Stimulated activated CD4-positive, alpha-beta T cell treated with anti-CD3 and anti-CD28 coated beads, Interleukin-4, amount 100 ng/mL, for 24 hours (primary cell): Measurements from ENCODE around the gene PHACTR3.

Source experiments
- DNase-seq: peaks from one replicate; pipeline ENCODE4 v3.0.0-alpha.2; 2020

Gene PHACTR3

DNA sequence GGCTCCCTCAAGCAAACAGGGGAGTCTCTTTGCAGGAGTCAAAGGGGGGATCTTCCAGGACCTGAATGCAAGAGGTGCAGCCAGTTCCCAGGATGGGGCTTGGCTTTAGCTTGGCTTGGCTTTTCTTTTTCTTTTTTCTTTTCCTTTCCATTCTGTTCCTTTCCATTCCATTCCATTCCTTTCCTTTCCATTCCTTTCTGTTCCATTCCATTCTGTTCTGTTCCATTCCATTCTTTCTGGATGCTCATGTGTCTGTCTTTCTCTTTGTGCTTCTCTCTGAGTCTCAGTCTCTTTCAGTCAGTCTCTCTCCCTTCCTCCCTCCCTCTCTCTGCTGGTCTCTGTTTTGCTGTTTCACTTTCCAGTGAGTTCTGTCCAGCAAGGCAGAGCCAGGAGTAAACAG lies 163.3 kb downstream of the PHACTR3 start:
- DNase-seq: no peak

DNA sequence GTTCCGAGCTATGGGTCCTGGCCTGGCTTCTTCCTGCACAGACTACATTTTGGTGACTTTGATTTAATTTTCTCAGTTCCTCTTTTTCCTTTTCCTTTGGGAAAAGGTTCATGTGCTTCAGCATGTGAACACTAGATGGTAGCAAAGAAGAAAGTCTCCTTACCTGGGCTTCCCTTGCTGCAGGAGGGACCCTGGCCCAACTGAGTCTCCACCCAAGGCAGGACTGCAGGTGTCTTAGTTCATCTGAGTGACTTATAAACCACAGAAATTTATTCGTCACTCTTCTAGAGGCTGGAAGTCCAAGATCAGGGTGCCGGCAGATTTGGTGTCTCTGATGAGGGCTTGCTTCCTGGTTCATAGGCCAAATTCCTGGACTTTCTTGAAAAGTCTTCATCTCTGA lies 165.9 kb downstream of the PHACTR3 start:
- no peak for DNase-seq

DNA sequence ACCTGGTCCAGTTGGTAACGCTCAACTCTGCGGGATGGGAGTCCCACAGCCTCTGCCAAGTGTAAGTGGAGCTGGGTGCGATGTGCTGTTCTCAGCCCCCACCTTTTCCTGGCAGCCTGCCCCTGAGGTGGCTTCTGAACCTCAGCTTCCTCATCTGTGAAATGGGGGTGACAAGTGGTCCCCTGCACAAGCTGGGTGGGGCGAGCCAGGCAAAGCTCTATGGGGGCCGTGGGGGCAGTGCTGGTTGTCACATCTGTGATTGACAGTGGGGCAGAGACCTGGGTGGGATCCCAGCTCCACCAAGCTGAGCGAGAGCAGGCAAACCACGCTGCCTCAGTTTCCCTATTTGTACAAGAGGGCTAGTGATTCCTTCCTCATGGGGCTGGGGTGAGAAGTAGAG lies 166.5 kb downstream of the PHACTR3 start:
- DNase-seq: no peak

DNA sequence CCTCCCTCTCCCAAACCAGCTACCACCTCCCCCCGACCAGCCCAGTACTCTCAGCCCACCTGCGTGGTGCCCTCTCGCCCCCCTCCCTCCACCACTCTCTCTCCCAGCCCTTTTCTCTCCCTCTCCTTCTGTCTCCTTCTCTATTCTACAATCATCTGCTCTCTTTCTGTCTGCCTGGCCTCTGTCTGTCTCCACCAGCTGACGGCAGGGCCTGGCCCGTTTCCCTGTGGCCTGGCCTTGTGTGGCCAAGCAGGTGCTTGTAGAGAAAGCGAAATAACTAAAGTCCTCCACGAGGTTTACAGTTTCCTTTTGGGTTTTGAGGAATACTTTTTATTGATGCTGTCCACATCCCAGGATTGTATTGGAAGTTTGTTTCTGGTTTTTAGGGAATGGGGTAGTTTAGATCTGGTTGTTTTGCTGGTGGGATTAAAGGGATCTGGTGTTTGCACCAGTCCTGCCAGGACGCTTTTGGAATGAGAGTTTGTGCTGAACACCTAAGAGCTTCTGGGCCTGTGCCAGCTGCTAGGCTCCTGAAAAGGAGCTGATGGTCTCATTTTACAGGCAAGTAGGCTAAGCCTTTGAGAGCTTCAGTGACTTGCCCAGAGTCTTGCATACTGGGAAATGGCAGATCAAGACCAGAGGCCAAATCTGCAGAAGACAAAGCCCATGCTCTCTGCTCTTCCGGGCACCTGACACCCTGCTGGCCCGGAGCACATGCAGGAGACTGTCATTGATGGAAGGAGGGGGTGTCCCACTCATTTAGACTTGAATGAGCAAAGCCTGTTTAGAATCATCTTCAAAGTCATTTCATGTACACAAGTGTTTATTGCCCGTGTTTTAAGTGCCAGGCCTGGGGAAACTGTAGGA lies 167.4 kb downstream of the PHACTR3 start:
- DNase-seq: no peak

DNA sequence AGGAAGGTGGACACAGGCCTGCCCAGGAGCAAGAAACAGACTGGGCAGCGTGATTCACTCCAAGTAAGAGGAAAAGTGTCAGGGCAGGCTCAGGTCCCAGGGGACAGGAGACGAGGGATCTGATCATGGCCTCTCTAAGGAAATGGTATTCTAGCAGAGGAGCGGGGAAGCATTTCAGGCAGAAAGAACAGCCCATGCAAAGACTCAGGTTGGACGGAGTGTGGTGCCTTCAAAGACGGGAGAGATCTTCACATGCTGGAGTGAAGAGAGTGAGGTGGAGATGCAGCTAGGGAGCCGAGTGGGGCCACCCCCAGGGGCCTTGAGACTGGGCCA lies 168.0 kb downstream of the PHACTR3 start:
- no peak for DNase-seq

GRCh38 chr20:59772931-59773913 lies 168.9 kb downstream of the PHACTR3 start:
- no peak for DNase-seq

- DNase-seq: no peak
Measured at GRCh38 chr20:59774204-59774641, 169.9 kb downstream of the PHACTR3 start.

- DNase-seq: no peak
Measured at GRCh38 chr20:59774921-59775686, 170.8 kb downstream of the PHACTR3 start.

DNA sequence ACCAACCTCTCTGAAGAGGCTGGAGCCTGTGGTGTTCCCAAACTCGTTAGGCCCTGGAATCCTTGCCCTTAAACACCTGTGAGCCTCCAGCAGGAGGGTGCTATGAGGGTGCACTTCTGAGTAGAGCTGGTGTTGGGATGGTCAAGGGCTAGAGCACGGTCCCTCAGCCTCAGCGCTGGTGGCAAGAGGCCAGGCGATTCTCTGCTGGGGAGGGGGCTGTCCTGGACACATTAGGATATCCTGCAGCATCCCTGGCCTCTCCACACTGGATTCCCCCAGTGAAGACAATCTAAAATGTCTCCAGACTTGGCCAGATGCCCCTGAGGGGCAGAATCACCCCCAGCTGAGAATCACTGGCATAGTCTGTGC lies 171.3 kb downstream of the PHACTR3 start:
- no peak for DNase-seq

DNA sequence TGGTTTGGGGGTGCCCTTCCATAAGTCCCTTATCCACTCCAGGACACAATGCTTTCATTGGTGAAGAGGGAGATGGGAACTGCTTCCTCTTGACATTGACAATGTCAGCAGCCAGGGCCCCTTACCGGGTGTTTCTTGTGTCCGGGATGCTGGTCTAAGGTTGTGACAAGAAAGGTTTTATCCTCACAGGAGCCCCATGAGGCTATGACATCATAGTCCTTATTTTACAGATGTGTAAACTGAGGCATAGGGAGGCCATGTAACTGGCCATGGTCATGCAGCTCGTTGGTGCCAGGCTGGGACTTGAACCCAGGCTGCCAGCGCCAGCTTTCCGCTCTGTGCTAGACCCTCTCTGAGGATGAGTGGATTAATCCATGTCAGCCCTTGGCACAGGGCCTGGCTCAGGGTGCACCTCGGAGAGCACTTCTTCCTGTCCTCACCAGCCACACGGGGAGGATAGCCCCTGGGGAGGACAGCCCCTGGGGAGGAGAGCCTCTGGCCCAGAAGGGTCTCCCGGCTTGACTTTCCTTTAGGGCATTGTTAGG lies 171.8 kb downstream of the PHACTR3 start:
- no peak for DNase-seq

GRCh38 chr20:59776626-59777330 lies 172.4 kb downstream of the PHACTR3 start:
- DNase-seq: no peak

- DNase-seq: no peak
Measured at GRCh38 chr20:59777331-59777725, 173.0 kb downstream of the PHACTR3 start.

DNA sequence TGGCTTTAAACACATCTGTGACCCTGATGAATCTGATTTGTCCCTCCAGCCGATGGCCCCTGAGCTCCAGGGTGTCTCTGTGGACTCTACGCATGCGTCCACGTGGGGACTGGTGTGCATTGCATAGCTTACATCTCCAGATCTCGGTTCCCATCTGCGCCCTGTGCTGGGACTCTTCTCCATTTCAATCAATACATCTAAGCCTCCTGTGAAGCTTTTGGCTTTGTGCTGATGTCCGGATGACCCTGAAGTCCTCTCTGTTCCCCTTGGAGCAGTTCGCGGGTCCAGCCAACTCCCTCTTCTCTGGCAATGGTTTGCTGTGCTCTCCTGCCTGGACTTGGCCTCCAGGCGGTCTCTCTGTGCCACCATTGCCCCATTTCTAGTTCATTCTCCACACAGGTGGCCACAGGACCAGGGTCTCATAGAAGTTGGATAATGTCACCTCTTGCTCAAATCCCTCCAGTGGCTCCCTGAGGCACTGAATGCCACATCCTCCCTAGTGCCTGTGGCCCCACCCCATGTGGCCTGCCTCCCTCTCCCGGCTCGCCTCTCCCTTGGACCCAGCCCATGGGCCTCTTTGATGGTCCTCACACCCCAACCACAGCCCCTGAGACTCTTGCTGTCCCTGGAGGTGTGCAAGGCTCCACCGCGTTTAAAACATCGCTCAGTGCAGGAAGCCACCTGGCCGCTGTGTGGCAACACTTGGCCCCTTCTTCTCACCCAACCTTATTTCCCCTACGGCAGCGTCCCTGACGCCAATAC lies 173.7 kb downstream of the PHACTR3 start:
- no peak for DNase-seq

- no peak for DNase-seq
Measured at GRCh38 chr20:59778615-59779200, 174.4 kb downstream of the PHACTR3 start.

DNA sequence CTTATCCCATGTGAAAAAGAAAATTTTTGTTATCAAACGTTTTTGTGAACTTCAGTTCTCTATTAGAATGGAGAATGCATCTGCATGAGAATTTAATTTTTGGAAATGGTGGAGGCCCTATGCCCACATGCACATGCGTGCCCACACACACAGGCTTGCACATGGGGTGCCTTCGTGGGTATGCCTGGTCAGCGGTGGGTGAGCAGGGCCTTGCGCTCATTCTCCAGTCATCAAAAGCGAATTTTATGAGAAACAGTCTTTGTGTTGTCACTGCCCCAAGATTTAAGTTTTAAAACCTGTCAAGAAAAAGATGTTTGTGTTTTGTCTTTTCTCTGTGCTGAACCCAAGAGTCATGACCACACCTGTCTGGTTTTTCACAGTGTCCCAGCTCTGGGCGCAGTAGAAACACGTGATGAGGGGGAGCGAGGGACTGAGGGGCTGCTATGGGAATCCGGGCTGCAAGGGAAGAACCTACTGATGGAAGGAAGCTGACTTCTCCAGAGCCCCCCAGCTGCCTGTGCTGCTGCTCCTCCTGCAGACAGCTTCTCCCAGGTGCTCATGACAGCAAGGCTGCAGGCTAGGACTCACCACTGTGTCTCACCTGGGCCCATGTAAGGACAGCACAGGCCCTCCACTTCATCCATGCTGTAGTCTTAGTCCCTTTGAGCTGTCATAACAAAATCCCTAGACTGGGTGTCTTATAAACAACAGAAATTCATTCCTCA lies 175.5 kb downstream of the PHACTR3 start:
- no peak for DNase-seq

DNA sequence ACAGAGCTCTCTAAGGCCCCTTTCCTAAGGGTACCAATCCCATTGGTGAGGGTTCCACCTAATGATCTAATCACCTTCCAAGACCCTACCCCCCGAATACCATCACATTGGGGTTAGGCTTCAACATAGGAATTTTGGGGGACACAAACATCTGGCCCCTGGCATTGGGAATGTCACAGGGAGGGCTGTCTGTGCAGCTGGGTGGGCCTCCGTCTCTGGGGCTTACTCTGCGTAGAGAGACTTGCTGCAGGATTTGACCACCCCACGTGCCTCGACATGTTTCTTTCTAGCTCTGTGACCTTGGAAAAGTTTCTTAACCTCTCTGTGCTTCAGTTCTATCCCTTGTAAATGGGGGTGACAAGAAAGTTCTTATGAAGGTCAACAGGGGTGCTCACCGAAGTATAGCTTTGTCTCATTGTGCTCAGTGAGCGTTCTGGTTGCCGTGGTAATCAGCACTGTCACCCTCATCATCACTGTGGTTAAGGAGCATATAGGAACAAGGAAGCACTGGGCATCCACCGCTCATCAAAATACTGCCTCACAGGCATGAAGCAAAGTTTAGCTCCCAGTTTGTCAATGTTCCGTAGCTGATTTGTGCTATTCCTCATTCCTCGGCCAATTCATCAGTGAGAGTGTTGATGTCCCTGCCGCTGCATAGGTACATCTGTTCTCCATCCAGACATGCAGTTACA lies 176.3 kb downstream of the PHACTR3 start:
- no peak for DNase-seq

- DNase-seq: no peak
Measured at GRCh38 chr20:59781226-59781625, 176.9 kb downstream of the PHACTR3 start.

DNA sequence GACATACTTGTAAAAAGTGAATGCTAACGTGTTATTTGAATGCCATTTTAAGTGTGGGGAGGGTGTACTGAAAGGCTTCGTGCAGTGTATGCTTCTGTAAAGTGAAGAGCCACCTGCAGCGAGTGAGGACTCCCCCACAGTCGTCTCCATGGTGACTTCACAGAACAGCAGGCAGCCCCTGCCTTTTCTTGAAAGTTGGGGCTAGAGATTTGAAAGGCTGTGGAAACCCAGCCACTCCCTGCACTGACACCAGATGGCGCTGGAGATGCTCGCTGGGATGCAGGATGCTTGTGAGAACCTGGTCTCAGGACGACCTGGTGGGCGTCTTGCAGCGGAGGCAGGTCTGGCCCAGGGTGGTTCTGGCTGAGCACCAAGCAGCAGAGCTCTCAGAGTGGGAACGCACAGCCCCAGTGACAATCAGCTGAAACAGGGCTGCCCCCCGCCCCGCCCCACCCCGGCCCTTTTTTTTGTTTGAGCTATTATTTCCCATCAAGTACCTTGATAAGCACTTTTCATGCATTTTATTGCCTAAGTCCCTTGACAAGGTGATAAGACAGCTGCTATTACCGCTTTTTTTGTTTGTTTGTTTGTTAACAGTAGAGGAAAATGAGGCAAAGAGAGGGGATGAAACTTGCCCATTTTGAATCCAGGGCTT lies 178.8 kb downstream of the PHACTR3 start:
- DNase-seq: peak; percentile 22

GRCh38 chr20:59783641-59784010 lies 179.3 kb downstream of the PHACTR3 start:
- DNase-seq: no peak
